K562 (cell line): ENCODE results near the gene CD163. TPM values are rescaled to one million over a fixed set of nuclear protein-coding genes. Genes with fewer than 3 reads are reported as not detected.

Experiments
- FUS ChIP-seq: fragments of 200-400 bp; formaldehyde crosslinking; optimal IDR thresholded peaks from 2 replicates; pipeline ENCODE3; 2017; ENCODE audit warnings: low read depth, low read length
- HIVEP1 ChIP-seq: fragments of 250-450 bp; sonication (Bioruptor Pico); IDR thresholded peaks from 2 replicates; pipeline ENCODE4 v1.4.0; 2020; ENCODE audit warnings: mild to moderate bottlenecking
- POLR3A ChIP-seq: IDR thresholded peaks from 2 replicates; pipeline ENCODE4 v1.6.1; 2011; ENCODE audit warnings: borderline replicate concordance, mild to moderate bottlenecking, moderate library complexity; ENCODE audit not compliant: insufficient read length, insufficient read depth; ENCODE audit errors: extremely low read depth
- RCOR1 ChIP-seq, 2 experiments: IDR thresholded peaks; 2 replicates each; pipeline ENCODE4 v1.6.1; 2012; ENCODE audit warnings: low read depth in 2 of 2, low read length in 2 of 2, borderline replicate concordance in 1 of 2, improper control_type of control experiment in 1 of 2
- TARDBP ChIP-seq: fragments of 450-650 bp; IDR thresholded peaks from 2 replicates; pipeline ENCODE4 v1.6.1; 2016
- TCF3 ChIP-seq: sonication (generic); formaldehyde crosslinking; IDR thresholded peaks from 2 replicates; pipeline ENCODE4 v1.4.0; 2020; ENCODE audit warnings: mild to moderate bottlenecking, missing genetic modification reagents
- ZNF143 ChIP-seq: sonication (generic); formaldehyde crosslinking; IDR thresholded peaks from 2 replicates; pipeline ENCODE4 v1.9.0; 2022; ENCODE audit warnings: mild to moderate bottlenecking, missing genetic modification reagents
- ZNF431 ChIP-seq: sonication (generic); formaldehyde crosslinking; IDR thresholded peaks from 2 replicates; pipeline ENCODE4 v1.8.0; 2022; ENCODE audit warnings: mild to moderate bottlenecking, missing genetic modification reagents
- ZNF699 ChIP-seq: fragments of 250-450 bp; sonication (Bioruptor Pico); IDR thresholded peaks from 2 replicates; pipeline ENCODE4 v1.8.0; 2021; ENCODE audit warnings: mild to moderate bottlenecking, moderate library complexity; ENCODE audit not compliant: insufficient replicate concordance
- ZNF717 ChIP-seq: fragments of 250-450 bp; sonication (Bioruptor Pico); IDR thresholded peaks from 2 replicates; pipeline ENCODE4 v1.5.0; 2021
- polyA plus RNA-seq, 8 experiments: library from polyadenylated mRNA; depleted of rRNA in 4 of 8; stranded (reverse) in 5 of 8; unstranded in 3 of 8; fragments of >200 nt; fragmentation: Nextera tagmentation in 2 of 8; fragmentation: Illumina TruSeq in 1 of 8; extraction: Ambion mirVana in 2 of 8; extraction: Trizol in 1 of 8; gene quantifications; 2 replicates each; pipeline versions ENCODE4 v1.2.1 to v1.2.3, GENCODE V29; 2011 to 2014; ENCODE audit warnings: inconsistent platforms in 1 of 8, missing spikeins in 1 of 8
- total RNA-seq, 7 experiments: library from RNA; depleted of rRNA in 6 of 7; stranded (reverse); fragments of >200 nt in 6 of 7; fragmentation: Illumina TruSeq in 2 of 7; extraction: Trizol in 2 of 7; gene quantifications; 2 replicates each; pipeline versions ENCODE4 v1.2.1 to v1.2.3, GENCODE V29; 2011 to 2021; ENCODE audit warnings: low replicate concordance in 1 of 7
- TF ChIP-seq, protein P1 (sequence below): fragments of 450-650 bp; IDR thresholded peaks from 2 replicates; pipeline ENCODE4 v1.6.1; 2018; ENCODE audit not compliant: partially characterized antibody
- TF ChIP-seq, protein P2 (sequence below): fragments of 450-650 bp; IDR thresholded peaks from 2 replicates; pipeline ENCODE4 v1.6.1; 2017; ENCODE audit warnings: antibody characterized with exemption, mild to moderate bottlenecking
- TF ChIP-seq, protein P3 (sequence below): fragments of 450-650 bp; formaldehyde crosslinking; IDR thresholded peaks from 2 replicates; pipeline ENCODE4 v1.4.0; 2020; ENCODE audit warnings: mild to moderate bottlenecking, moderate library complexity

CD163 gene
- total and polyA plus RNA-seq, 9 of the 15 experiments (the other 6 are each of a cell fraction or from before 2014, with no cell fraction given) = 0.62 TPM; not detected in 8

DNA sequence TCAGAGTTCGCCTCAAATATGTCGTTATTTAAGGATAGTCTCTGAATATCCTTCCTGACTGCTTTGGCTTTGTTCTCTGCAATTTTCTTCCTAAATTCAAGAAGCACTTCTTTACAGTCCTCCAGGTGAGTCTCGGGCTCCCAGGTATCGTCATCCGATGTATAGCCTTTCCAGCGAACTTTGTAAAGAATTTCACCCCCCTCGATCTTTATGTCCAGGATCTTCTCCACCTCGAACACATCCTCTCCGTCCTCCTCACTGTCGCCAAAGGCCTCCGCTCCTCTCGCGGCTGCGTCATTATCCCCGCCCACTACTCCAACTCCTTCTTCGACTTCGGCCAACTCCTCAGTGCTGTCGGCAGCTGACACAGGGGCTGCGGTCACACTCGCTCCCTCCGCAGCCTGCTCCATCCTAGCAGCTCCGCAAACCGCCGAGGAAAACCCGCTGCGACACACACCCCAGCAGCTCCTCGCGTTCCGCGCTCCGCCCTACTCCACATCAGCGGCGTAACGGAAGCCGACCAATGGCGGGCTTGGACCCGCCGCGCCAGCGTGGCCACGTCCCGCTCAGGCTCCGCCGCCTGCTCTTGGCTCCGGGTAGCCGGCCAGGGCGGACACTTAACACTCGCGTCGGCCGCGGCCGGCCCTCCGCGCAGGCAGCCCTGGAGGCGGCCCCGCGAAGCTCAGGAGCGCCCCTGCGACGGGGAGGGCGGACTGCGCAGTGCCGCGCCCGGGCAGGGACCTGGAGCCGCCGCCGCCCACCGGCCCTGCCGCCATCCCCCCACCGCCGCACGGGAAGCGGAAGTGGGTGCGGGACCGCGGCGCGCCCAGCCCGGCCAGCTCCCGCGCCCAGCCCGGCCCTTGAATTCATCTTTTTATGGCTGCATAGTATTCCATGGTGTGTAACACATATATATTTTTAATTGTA, 63.7 kb downstream of the CD163 start (continued):
- TF ChIP-seq, protein P1, sequence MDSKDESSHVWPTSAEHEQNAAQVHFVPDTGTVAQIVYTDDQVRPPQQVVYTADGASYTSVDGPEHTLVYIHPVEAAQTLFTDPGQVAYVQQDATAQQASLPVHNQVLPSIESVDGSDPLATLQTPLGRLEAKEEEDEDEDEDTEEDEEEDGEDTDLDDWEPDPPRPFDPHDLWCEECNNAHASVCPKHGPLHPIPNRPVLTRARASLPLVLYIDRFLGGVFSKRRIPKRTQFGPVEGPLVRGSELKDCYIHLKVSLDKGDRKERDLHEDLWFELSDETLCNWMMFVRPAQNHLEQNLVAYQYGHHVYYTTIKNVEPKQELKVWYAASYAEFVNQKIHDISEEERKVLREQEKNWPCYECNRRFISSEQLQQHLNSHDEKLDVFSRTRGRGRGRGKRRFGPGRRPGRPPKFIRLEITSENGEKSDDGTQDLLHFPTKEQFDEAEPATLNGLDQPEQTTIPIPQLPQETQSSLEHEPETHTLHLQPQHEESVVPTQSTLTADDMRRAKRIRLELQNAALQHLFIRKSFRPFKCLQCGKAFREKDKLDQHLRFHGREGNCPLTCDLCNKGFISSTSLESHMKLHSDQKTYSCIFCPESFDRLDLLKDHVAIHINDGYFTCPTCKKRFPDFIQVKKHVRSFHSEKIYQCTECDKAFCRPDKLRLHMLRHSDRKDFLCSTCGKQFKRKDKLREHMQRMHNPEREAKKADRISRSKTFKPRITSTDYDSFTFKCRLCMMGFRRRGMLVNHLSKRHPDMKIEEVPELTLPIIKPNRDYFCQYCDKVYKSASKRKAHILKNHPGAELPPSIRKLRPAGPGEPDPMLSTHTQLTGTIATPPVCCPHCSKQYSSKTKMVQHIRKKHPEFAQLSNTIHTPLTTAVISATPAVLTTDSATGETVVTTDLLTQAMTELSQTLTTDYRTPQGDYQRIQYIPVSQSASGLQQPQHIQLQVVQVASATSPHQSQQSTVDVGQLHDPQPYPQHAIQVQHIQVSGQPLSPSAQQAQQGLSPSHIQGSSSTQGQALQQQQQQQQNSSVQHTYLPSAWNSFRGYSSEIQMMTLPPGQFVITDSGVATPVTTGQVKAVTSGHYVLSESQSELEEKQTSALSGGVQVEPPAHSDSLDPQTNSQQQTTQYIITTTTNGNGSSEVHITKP = peak; percentile 27
- TF ChIP-seq ZNF699 (CRISPR knock-in tag) (no peak), ZNF717 (no peak), TARDBP (0 out of 2 replicates have a peak, but pooled peaks have one; percentile 44), HIVEP1 (CRISPR knock-in tag) (no peak), TCF3 (CRISPR knock-in tag) (no peak), ZNF431 (CRISPR knock-in tag) (no peak), FUS (no peak), ZNF143 (no peak), RCOR1 (IDR thresholded peaks at IDR 0.05; ENCODE audit: borderline replicate concordance in 1 of 2, low read depth in 2 of 2, low read length in 2 of 2) (0 out of 4 replicates have a peak, but pooled peaks of 1 of the 2 experiments have one; percentile 13), POLR3A (no peak)
- TF ChIP-seq, protein P2, sequence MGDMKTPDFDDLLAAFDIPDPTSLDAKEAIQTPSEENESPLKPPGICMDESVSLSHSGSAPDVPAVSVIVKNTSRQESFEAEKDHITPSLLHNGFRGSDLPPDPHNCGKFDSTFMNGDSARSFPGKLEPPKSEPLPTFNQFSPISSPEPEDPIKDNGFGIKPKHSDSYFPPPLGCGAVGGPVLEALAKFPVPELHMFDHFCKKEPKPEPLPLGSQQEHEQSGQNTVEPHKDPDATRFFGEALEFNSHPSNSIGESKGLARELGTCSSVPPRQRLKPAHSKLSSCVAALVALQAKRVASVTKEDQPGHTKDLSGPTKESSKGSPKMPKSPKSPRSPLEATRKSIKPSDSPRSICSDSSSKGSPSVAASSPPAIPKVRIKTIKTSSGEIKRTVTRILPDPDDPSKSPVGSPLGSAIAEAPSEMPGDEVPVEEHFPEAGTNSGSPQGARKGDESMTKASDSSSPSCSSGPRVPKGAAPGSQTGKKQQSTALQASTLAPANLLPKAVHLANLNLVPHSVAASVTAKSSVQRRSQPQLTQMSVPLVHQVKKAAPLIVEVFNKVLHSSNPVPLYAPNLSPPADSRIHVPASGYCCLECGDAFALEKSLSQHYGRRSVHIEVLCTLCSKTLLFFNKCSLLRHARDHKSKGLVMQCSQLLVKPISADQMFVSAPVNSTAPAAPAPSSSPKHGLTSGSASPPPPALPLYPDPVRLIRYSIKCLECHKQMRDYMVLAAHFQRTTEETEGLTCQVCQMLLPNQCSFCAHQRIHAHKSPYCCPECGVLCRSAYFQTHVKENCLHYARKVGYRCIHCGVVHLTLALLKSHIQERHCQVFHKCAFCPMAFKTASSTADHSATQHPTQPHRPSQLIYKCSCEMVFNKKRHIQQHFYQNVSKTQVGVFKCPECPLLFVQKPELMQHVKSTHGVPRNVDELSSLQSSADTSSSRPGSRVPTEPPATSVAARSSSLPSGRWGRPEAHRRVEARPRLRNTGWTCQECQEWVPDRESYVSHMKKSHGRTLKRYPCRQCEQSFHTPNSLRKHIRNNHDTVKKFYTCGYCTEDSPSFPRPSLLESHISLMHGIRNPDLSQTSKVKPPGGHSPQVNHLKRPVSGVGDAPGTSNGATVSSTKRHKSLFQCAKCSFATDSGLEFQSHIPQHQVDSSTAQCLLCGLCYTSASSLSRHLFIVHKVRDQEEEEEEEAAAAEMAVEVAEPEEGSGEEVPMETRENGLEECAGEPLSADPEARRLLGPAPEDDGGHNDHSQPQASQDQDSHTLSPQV = peak; percentile 50; the same call in 1 of the 2 replicates
- TF ChIP-seq, protein P3, sequence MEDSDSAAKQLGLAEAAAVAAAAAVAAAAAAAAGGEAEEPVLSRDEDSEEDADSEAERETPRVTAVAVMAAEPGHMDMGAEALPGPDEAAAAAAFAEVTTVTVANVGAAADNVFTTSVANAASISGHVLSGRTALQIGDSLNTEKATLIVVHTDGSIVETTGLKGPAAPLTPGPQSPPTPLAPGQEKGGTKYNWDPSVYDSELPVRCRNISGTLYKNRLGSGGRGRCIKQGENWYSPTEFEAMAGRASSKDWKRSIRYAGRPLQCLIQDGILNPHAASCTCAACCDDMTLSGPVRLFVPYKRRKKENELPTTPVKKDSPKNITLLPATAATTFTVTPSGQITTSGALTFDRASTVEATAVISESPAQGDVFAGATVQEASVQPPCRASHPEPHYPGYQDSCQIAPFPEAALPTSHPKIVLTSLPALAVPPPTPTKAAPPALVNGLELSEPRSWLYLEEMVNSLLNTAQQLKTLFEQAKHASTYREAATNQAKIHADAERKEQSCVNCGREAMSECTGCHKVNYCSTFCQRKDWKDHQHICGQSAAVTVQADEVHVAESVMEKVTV (CRISPR knock-in tag) = no peak
